Mucosa of stomach (tissue), 1 donor: Measurements from ENCODE around the gene KDM6B.
"Not testable (repeated sequence)": the region's sequence is repeated elsewhere in the genome, so short reads cannot be mapped to it uniquely, and the experiment has no call there.

Experiments
- H3K27me3 ChIP-seq: one replicate; pipeline ENCODE4 v1.7.0; 2013; ENCODE audit warnings: mild to moderate bottlenecking, low read length; ENCODE audit not compliant: control insufficient read depth, insufficient read depth
- H3K36me3 ChIP-seq: one replicate; pipeline ENCODE4 v1.7.0; 2013; ENCODE audit warnings: low read length; ENCODE audit not compliant: control insufficient read depth, insufficient read depth
- H3K4me1 ChIP-seq: one replicate; pipeline ENCODE4 v1.7.0; 2013; ENCODE audit warnings: mild to moderate bottlenecking, low read length; ENCODE audit not compliant: control insufficient read depth, insufficient read depth
- H3K4me3 ChIP-seq: one replicate; pipeline ENCODE4 v1.7.0; 2013; ENCODE audit warnings: low read length
- H3K9ac ChIP-seq: one replicate; pipeline ENCODE4 v1.7.0; 2013; ENCODE audit warnings: mild to moderate bottlenecking, low read length, moderate library complexity
- H3K9me3 ChIP-seq: one replicate; pipeline ENCODE4 v1.7.0; 2013; ENCODE audit warnings: mild to moderate bottlenecking, low read length, moderate library complexity; ENCODE audit not compliant: control insufficient read depth
- donor health status: Pancreatic carcinoma.

Gene KDM6B

DNA sequence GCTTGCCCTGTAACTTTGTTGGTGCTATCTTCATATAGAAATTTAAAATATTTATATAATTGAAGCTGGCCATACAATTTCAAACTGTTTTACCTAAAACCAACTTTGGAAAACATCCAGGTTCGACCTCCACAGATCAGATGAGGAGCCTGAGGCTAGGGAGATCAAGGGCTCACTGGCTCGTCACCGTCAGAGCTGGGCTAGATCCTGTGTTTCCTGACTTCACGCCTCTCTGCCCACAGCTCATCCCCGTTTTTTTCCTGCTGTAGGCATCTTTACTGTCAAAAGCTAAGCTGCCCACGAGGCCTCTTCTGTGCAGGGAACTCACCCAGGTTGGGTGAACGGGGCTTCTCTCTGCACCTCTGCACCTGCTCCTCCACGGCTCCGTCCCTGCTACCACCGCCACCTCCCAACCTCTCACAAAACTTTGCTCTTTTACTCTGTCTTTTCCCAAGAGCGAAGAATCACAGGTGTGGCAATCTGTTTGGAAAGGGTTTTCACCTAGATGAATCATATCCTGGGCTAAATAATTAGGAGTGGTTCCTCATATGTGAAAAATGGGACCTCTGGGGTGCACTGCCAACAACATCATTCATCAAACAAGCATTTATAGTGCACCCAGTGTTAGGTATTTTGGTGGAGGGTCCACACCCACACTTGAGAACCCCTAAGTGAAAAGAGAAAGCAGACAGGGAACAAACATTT lies 24.8 kb upstream of the KDM6B start:
- no peak overlapping the region for H3K9ac ChIP-seq
- H3K27me3 ChIP-seq, result no peaks in the 10 kb centered on the region
- no peaks in the 10 kb centered on the region for H3K9me3 ChIP-seq
- no peak overlapping the region for H3K4me3 ChIP-seq
- H3K4me1 ChIP-seq, result peaks cover under 1% of the 10 kb centered on the region
- no peaks in the 10 kb centered on the region for H3K36me3 ChIP-seq

- H3K4me3 ChIP-seq, H3K9me3 ChIP-seq, H3K36me3 ChIP-seq, H3K4me1 ChIP-seq, H3K9ac ChIP-seq, H3K27me3 ChIP-seq: not testable (repeated sequence)
These were observed 24.1 kb upstream of the KDM6B start for GRCh38 chr17:7809791-7810343.

DNA sequence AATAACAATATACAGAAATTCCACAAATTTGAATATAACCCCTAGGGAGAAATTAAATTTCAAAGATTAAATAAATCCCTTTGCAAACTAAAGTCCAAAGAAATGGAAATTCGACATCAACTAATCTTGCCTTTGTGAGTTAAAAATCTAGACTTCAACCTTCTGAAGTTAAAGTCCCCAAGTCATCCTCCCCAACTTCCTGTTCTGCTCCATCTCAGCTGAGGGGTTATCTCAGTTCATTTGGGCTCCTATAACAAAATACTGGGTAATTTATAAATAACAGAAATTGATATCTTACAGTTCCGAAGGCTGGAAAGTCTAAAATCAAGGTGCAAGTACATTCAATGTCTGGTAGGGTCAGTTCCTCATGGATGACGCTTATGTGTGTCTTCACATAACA lies 22.8 kb upstream of the KDM6B start:
- H3K9ac ChIP-seq, result no peak overlapping the region
- H3K36me3 ChIP-seq, result no peaks in the 10 kb centered on the region
- no peaks in the 10 kb centered on the region for H3K9me3 ChIP-seq

DNA sequence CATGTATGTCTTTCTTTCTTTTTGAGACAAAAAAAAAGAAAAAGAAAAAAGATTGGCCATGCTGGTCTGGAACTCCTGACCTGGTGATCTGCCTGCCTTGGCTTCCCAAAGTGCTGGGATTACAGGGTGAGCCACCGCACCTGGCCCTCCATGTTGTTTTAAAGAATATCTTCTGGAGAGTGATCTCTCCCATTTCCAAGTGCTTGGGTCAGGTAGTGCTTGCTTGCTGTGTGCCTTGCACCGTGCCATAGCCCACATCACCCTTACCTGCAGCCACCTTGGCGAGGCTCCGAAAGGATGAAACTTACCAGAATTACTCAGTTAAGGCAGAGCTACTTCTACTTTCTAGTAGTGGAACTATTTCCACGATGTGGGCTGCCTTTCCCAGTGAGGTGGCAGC lies 19.0 kb upstream of the KDM6B start:
- H3K27me3 ChIP-seq, result no peaks in the 10 kb centered on the region
- H3K36me3 ChIP-seq, result no peaks in the 10 kb centered on the region
- H3K9me3 ChIP-seq, result no peaks in the 10 kb centered on the region
- no peak overlapping the region for H3K9ac ChIP-seq
- no peaks in the 10 kb centered on the region for H3K4me1 ChIP-seq
- no peak overlapping the region for H3K4me3 ChIP-seq

More for the DNA sequence above, 22.8 kb upstream of the KDM6B start:
- no peak overlapping the region for H3K4me3 ChIP-seq
- H3K27me3 ChIP-seq, result no peaks in the 10 kb centered on the region
- no peaks in the 10 kb centered on the region for H3K4me1 ChIP-seq

DNA sequence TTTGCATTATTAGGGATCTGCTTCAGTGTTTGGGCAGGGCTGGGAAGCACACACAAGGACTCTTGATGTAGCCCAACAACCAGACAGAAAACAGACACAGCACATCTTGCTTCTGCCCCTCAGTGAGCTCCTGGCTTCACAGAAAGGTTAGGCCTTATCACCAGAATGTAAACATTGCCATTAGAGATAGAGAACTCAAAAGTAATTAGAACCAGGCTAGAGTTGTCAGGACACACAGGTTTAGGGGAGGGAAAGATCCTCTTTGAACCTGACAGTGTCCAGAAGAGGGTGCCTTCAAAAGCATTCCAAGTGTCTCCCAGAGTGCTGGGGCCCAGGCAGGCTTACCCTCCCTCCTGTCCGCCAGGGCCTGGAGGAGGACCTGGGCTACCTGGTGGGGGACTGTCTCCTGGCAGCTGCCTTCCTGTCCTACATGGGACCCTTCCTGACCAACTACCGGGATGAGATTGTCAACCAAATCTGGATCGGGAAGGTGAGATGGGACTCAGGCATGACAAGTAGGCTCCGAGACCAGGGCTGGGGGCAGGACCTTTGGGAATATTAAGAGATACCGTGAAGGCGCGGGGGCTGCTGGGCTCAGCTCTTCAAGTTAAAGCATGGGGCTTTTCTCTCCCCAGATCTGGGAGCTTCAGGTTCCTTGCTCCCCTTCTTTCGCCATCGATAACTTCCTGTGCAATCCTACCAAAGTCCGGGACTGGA lies 16.9 kb upstream of the KDM6B start:
- Histone ChIP-seq H3K4me3 (no peak overlapping the region), H3K4me1 (no peaks in the 10 kb centered on the region), H3K9ac (no peak overlapping the region), H3K27me3 (no peaks in the 10 kb centered on the region), H3K36me3 (no peaks in the 10 kb centered on the region), H3K9me3 (no peaks in the 10 kb centered on the region)

GRCh38 chr17:7817643-7817964 lies 16.4 kb upstream of the KDM6B start:
- Histone ChIP-seq H3K36me3 (no peaks in the 10 kb centered on the region), H3K9ac (no peak overlapping the region), H3K27me3 (no peaks in the 10 kb centered on the region), H3K4me1 (no peaks in the 10 kb centered on the region), H3K4me3 (no peak overlapping the region), H3K9me3 (no peaks in the 10 kb centered on the region)

GRCh38 chr17:7818026-7818425 lies 16.0 kb upstream of the KDM6B start:
- Histone ChIP-seq H3K9ac (no peak overlapping the region), H3K4me1 (no peaks in the 10 kb centered on the region)

DNA sequence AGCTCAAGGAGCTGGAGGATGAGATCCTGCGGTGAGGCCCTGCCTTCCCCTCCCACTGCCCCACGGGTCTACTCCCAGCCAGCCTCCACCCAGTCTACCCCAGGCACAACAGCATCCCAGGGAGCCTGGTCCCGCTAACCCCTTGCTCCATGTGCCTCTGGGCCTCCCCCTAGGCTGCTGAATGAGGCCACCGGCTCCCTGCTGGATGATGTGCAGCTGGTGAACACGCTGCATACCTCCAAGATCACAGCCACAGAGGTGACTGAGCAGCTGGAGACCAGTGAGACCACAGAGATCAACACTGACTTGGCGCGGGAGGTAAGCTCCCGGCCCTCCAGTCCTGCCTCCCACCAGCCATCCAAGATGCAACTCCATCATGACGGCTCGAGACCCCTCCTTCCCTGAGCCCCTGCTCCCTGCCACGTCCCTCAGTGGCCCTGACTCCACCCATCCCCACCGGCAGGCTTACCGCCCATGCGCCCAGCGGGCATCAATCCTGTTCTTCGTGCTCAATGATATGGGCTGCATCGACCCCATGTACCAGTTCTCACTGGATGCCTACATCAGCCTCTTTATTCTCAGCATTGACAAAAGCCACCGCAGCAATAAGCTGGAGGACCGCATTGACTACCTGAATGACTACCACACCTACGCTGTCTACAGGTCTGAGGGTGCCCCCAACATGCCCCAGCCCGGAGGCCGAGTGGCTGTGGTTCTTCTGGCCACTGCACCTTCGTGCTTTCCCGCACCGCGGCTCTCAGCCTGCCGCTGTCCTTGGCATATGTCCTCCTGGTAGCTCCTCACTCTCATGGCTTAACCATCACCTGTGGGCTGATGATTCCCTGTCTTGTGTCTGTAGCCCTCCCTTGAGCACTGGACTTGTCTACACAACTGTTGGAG lies 15.0 kb upstream of the KDM6B start:
- no peaks in the 10 kb centered on the region for H3K36me3 ChIP-seq
- H3K27me3 ChIP-seq, result no peaks in the 10 kb centered on the region
- H3K4me1 ChIP-seq, result no peaks in the 10 kb centered on the region
- H3K9me3 ChIP-seq, result no peaks in the 10 kb centered on the region
- no peak overlapping the region for H3K4me3 ChIP-seq
- H3K9ac ChIP-seq, result no peak overlapping the region

More at GRCh38 chr17:7818026-7818425, 16.0 kb upstream of the KDM6B start:
- Histone ChIP-seq H3K36me3 (no peaks in the 10 kb centered on the region), H3K9me3 (no peaks in the 10 kb centered on the region), H3K4me3 (no peak overlapping the region), H3K27me3 (no peaks in the 10 kb centered on the region)

DNA sequence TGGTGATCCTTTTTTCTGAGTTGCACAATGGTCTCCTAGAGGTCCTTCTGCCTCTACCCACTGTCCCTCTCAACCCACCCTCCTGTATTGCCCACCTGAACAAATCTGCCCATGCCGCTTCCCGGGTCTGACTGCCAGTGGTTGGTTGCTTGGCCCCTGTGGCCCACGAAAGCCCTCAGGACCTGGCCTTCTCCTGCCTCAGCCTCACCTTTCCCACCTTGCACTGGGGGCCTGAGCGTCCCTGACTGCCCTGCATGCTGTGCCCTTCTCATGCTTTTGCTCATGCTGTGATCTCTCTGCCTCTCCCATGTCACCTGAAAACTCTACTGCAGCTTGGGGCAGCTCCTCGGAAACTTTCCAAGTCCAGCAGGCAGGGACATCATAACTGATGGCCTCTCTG lies 13.8 kb upstream of the KDM6B start:
- H3K27me3 ChIP-seq, result no peaks in the 10 kb centered on the region
- no peaks in the 10 kb centered on the region for H3K9me3 ChIP-seq
- H3K9ac ChIP-seq, result no peak overlapping the region
- no peaks in the 10 kb centered on the region for H3K36me3 ChIP-seq
- no peak overlapping the region for H3K4me3 ChIP-seq
- peaks cover under 1% of the 10 kb centered on the region for H3K4me1 ChIP-seq

DNA sequence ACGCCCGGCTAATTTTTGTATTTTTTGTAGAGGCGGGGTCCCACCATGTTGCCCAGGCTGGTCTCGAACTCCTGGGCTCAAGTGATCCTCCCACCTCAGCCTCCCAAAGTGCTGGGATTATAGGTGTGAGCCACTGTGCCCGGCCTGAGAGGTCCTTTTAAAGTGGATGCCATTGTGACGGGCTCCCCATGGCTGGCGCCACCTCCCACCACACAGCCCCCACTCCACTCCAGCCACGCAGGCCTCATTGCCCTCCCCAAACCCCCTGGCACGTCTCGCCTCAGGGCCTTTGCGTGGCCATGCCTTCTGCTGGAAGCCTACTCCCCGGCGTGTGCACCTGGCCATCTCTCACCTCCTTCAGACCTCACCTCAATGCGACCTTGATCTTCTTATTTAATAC lies 11.9 kb upstream of the KDM6B start:
- H3K4me3 ChIP-seq, result no peak overlapping the region
- no peaks in the 10 kb centered on the region for H3K36me3 ChIP-seq
- H3K27me3 ChIP-seq, result no peaks in the 10 kb centered on the region
- no peaks in the 10 kb centered on the region for H3K9me3 ChIP-seq
- no peak overlapping the region for H3K9ac ChIP-seq
- peaks cover 4% of the 10 kb centered on the region for H3K4me1 ChIP-seq

GRCh38 chr17:7823581-7824001 lies 10.4 kb upstream of the KDM6B start:
- H3K4me1 ChIP-seq, result peaks cover 4% of the 10 kb centered on the region
- H3K27me3 ChIP-seq, result no peaks in the 10 kb centered on the region
- no peaks in the 10 kb centered on the region for H3K36me3 ChIP-seq
- no peaks in the 10 kb centered on the region for H3K9me3 ChIP-seq
- no peak overlapping the region for H3K4me3 ChIP-seq
- H3K9ac ChIP-seq, result no peak overlapping the region
